SK-N-MC (cell line): Measurements from ENCODE around the gene CTXN3.

ENCODE experiments used
- EZH2 ChIP-seq: fragments of 200-600 bp; sonication (generic); IDR thresholded peaks from one replicate; pipeline ENCODE4 v1.6.1; 2017; ENCODE audit warnings: antibody characterized with exemption
- FOXP2 ChIP-seq: optimal IDR thresholded peaks from 2 replicates; pipeline ENCODE3; 2011; ENCODE audit warnings: mild to moderate bottlenecking, moderate library complexity; ENCODE audit not compliant: insufficient read depth; ENCODE audit errors: extremely low read length, control extremely low read depth
- POLR2AphosphoS5 ChIP-seq: IDR thresholded peaks from 2 replicates; pipeline ENCODE4 v1.6.1; 2012; ENCODE audit warnings: mild to moderate bottlenecking, low read depth, low read length, borderline replicate concordance

DNA sequence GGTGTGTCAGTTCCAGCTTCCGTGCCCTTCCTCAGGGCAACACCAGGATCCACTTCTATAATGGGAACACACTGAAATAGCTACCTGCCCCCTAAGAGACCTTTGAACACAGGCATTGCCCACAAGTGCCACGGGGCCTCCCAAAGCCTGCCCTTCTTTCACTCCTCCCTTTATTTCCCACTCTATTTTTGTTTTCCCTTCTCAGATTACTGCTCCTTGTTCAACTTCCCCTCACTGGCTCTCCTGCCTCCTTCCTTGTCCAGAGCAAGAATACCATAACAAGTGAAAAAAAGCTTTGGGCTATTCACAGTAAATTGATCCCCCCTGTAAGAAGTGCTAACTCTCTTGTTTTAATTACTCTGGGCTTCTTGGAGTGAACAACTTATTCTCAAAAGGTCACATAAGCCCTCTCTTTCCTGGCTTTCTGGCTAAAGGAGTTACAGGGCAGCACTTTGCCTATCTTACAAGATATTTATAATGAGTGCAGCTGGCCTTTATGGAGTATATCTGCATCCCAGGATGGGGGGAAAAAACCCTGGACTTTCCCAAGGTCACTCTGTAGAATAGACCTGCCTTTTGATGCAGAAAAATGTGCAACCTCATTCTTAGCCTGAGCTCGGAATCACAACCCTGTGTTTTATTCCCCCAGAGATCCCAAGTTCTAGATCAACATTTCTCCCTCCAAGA is 11.3 kb downstream of the CTXN3 start:
- TF ChIP-seq POLR2AphosphoS5 (no peak), EZH2 (no peak), FOXP2 (no peak)
